HG03097 (cell line): ENCODE data around the gene SLC35A4.

Experiments used
- ATAC-seq: cut with Tn5 transposase; IDR thresholded peaks from one replicate; pipeline ENCODE4 v1.9.1; 2021; ENCODE audit not compliant: unreplicated experiment, low FRiP score

Gene SLC35A4

GRCh38 chr5:140564196-140565023 lies at the start of gene SLC35A4, which contains the start of gene APBB3:
TSS of gene SLC35A4 (plus strand) at chr5:140564828. CDS start at chr5:140567170, 2,342 bp downstream.
TSS of gene APBB3 (minus strand) at chr5:140564598. CDS start at chr5:140564245, 353 bp downstream.
- ATAC-seq: peak; percentile 83

GRCh38 chr5:140524003-140524402 lies 40.6 kb upstream of the SLC35A4 start:
- ATAC-seq: no peak

GRCh38 chr5:140540227-140540626 lies 24.4 kb upstream of the SLC35A4 start:
- ATAC-seq: no peak

GRCh38 chr5:140542972-140543371 lies 21.7 kb upstream of the SLC35A4 start:
- no peak for ATAC-seq

GRCh38 chr5:140544986-140545385 lies 19.6 kb upstream of the SLC35A4 start:
- ATAC-seq: no peak

GRCh38 chr5:140545606-140546005 lies 19.0 kb upstream of the SLC35A4 start:
- ATAC-seq: no peak

GRCh38 chr5:140546851-140547507 lies 17.6 kb upstream of the SLC35A4 start:
- ATAC-seq: peak; percentile 4

GRCh38 chr5:140547508-140548299 lies 16.9 kb upstream of the SLC35A4 start, which contains the start of gene EIF4EBP3:
TSS of gene EIF4EBP3 (plus strand) at chr5:140547662. CDS start at chr5:140547738, 76 bp downstream.
- peak; percentile 96 for ATAC-seq

GRCh38 chr5:140548300-140548688 lies 16.3 kb upstream of the SLC35A4 start:
- ATAC-seq: no peak

- ATAC-seq: no peak
Observed at GRCh38 chr5:140548791-140549190, 15.8 kb upstream of the SLC35A4 start.

GRCh38 chr5:140549237-140550144 lies 15.1 kb upstream of the SLC35A4 start:
- ATAC-seq: no peak

- no peak for ATAC-seq
Observed at GRCh38 chr5:140550147-140551079, 14.2 kb upstream of the SLC35A4 start.

- ATAC-seq: no peak
Observed at GRCh38 chr5:140551872-140552271, 12.8 kb upstream of the SLC35A4 start.

GRCh38 chr5:140553657-140554056 lies 11.0 kb upstream of the SLC35A4 start:
- no peak for ATAC-seq

- no peak for ATAC-seq
Observed at GRCh38 chr5:140554454-140554853, 10.2 kb upstream of the SLC35A4 start.

- ATAC-seq: no peak
Observed at GRCh38 chr5:140555747-140556312, 8.8 kb upstream of the SLC35A4 start.

GRCh38 chr5:140556438-140556837 lies 8.2 kb upstream of the SLC35A4 start:
- no peak for ATAC-seq

GRCh38 chr5:140557136-140557805 lies 7.4 kb upstream of the SLC35A4 start, which contains the start of gene SRA1:
TSS of gene SRA1 (minus strand) at chr5:140557473. CDS start at chr5:140557452, 21 bp downstream.
- ATAC-seq: peak; percentile 90
